ENCODE data around the gene SCLY. TPM values are rescaled to one million over a fixed set of nuclear protein-coding genes. Genes with fewer than 3 reads are reported as not detected.

The SCLY gene
- total and polyA plus RNA-seq, 2 of the 8 experiments (the other 6 are each of a cell fraction or from before 2014, with no cell fraction given), result 79.0 to 79.5 TPM

GRCh38 chr2:238106698-238107524, 46.1 kb downstream of the SCLY start:
- DNase-seq (ENCODE audit: low read depth in 1 of 2, low spot score in 2 of 2) (peak in 1 of 2 experiments; percentile 75), FAIRE-seq (peak; percentile 63)
- H3K4ac ChIP-seq (replicated peaks; ENCODE audit: insufficient read length, low read depth, low read length), result no peak overlapping the region
- no peak overlapping the region for H2BK15ac ChIP-seq (ENCODE audit: low read length)
- no peaks in the 10 kb centered on the region for H4K20me1 ChIP-seq (replicated peaks in 1 of 2; ENCODE audit: control insufficient read depth in 1 of 2, insufficient read depth in 2 of 2, low read length in 2 of 2)
- no peaks in the 10 kb centered on the region for H3K9me3 ChIP-seq (ENCODE audit: insufficient read depth in 2 of 2, low read depth in 1 of 2, low read length in 1 of 2)
- H3K4me1 ChIP-seq (replicated peaks in 1 of 4; ENCODE audit: control insufficient read depth in 3 of 4, insufficient read depth in 4 of 4, low read length in 3 of 4), result peaks cover 0 to 16% (median 7%) of the 10 kb centered on the region in 4 experiments; a peak in 6 of 7 replicates
- no peaks in the 10 kb centered on the region for H3K79me2 ChIP-seq (ENCODE audit: control insufficient read depth in 1 of 2, insufficient read depth in 2 of 2, low read length in 2 of 2)
- H3K18ac ChIP-seq (ENCODE audit: extremely low read depth, low read length), result peak overlapping the region; percentile 78
- no peak overlapping the region for H3K9ac ChIP-seq (replicated peaks in 1 of 4; ENCODE audit: extremely low read depth in 1 of 4, low read depth in 3 of 4, low read length in 3 of 4)
- H4K5ac ChIP-seq (ENCODE audit: insufficient read length, low read depth, low read length), result peak overlapping the region; percentile 4
- POLR2A ChIA-PET (ENCODE audit: partially characterized antibody), result interaction anchor here (0.9 to 1.2 kb wide), 2 partner anchors 30 to 204 kb away, joined by 3 read pairs; no protein-coding TSS in a partner anchor
- H3K23me2 ChIP-seq (ENCODE audit: low read depth, low read length), result no peaks in the 10 kb centered on the region; the same call in 1 of the 2 replicates
- peak overlapping the region; percentile 42 for H4K91ac ChIP-seq (replicated peaks; ENCODE audit: insufficient read length, low read length)
- H2AK5ac ChIP-seq (ENCODE audit: low read depth, low read length), result no peak overlapping the region
- peak overlapping the region; percentile 45 for H4K8ac ChIP-seq (ENCODE audit: extremely low read depth, insufficient read depth, low read length)
- H3K27me3 ChIP-seq (replicated peaks in 1 of 4; ENCODE audit: control insufficient read depth in 3 of 4, extremely low read depth in 1 of 4, insufficient read depth in 3 of 4, low read length in 3 of 4), result no peaks in the 10 kb centered on the region; a peak in 1 of 7 replicates
- H2AFZ ChIP-seq (ENCODE audit: low read length), result no peak overlapping the region
- H3K27ac ChIP-seq (ENCODE audit: low read depth, low read length), result no peak overlapping the region
- H2BK5ac ChIP-seq (ENCODE audit: low read depth, low read length), result no peak overlapping the region
- H2BK120ac ChIP-seq (replicated peaks; ENCODE audit: low read depth, low read length), result no peak overlapping the region
- H3K36me3 ChIP-seq (ENCODE audit: control insufficient read depth in 2 of 4, insufficient read depth in 4 of 4, low read length in 3 of 4), result no peaks in the 10 kb centered on the region
- H3K4me2 ChIP-seq (ENCODE audit: insufficient read depth in 1 of 2, low read depth in 2 of 2, low read length in 2 of 2), result no peak overlapping the region
- H2BK20ac ChIP-seq (ENCODE audit: low read length), result no peak overlapping the region
- no peaks in the 10 kb centered on the region for H3K79me1 ChIP-seq (ENCODE audit: low read depth, low read length)
- no peak overlapping the region for H3K4me3 ChIP-seq (ENCODE audit: extremely low read depth in 1 of 4, insufficient read depth in 2 of 4, low read depth in 3 of 4, low read length in 4 of 4)
- no peak overlapping the region for H3K14ac ChIP-seq (ENCODE audit: insufficient read length)
- WGBS, 2 experiments (ENCODE audit: extremely low coverage in 1 of 2, insufficient coverage in 1 of 2, insufficient read length in 1 of 2, insufficient replicate concordance in 2 of 2, low coverage in 1 of 2, low lambda C conversion rate in 2 of 2, missing lambda C conversion rate in 1 of 2), result 92% methylated on average over 23 of the region's 28 CpGs; no CpG with 5 or more reads in 1 of the 2 experiments
- no peak overlapping the region for H3K56ac ChIP-seq (replicated peaks; ENCODE audit: insufficient read length, low read depth, low read length)
- H2BK12ac ChIP-seq (ENCODE audit: low read depth, low read length), result peak overlapping the region; percentile 75; the same call in 1 of the 2 replicates
- H3K23ac ChIP-seq (ENCODE audit: insufficient read length), result no peak overlapping the region
- CTCF ChIA-PET (ENCODE audit: partially characterized antibody), result interaction anchor here (0.7 to 5.0 kb wide), 21 partner anchors 8 to 249 kb away, joined by 3 to 24 read pairs (median 4); partner anchors contain the start of genes ESPNL and KLHL30
- TF ChIP-seq RAD21 (IDR thresholded peaks at IDR 0.05 in 1 of 2, conservative IDR thresholded peaks at IDR 0.05 in 1 of 2; ENCODE audit: low read depth in 2 of 2, low read length in 2 of 2) (peak; percentile 66 to 67), POLR2AphosphoS5 (IDR thresholded peaks at IDR 0.05; ENCODE audit: low read depth, low read length) (no peak), SP2 (IDR thresholded peaks at IDR 0.05; ENCODE audit: low read length) (no peak), TEAD4 (IDR thresholded peaks at IDR 0.05; ENCODE audit: low read depth, low read length) (no peak), SUZ12 (IDR thresholded peaks at IDR 0.05; ENCODE audit: low read length) (no peak), CTCF (IDR thresholded peaks at IDR 0.05; ENCODE audit: control extremely low read depth in 1 of 3, insufficient read depth in 1 of 3, low read depth in 1 of 3, low read length in 3 of 3) (peak in 2 of 3 experiments; percentile 46 to 50; a peak in 2 of 4 replicates), JUND (IDR thresholded peaks at IDR 0.05; ENCODE audit: low read length) (no peak), NANOG (IDR thresholded peaks at IDR 0.05; ENCODE audit: insufficient read depth, low read depth, low read length, poor library complexity, severe bottlenecking) (no peak), SIX5 (IDR thresholded peaks at IDR 0.05; ENCODE audit: low read depth, low read length) (no peak)
